HG03196 (cell line): Measurements from ENCODE around the gene TAS2R13.

Experiments used
- ATAC-seq: cut with Tn5 transposase; IDR thresholded peaks from one replicate; pipeline ENCODE4 v1.9.1; 2021; ENCODE audit not compliant: unreplicated experiment

Gene TAS2R13

GRCh38 chr12:10873378-10873777 lies 36.0 kb downstream of the TAS2R13 start:
- no peak for ATAC-seq

- ATAC-seq = no peak
These were observed 42.0 kb downstream of the TAS2R13 start for GRCh38 chr12:10867381-10867780.

- no peak for ATAC-seq
These were observed 45.7 kb downstream of the TAS2R13 start for GRCh38 chr12:10863512-10864218.

- no peak for ATAC-seq
These were observed 48.0 kb downstream of the TAS2R13 start for GRCh38 chr12:10861366-10861765.
